Measurements from ENCODE around the gene LIMS3. TPM values are rescaled to one million over a fixed set of nuclear protein-coding genes. Genes with fewer than 3 reads are reported as not detected.
"Not testable (repeated sequence)": the region's sequence is repeated elsewhere in the genome, so short reads cannot be mapped to it uniquely, and the experiment has no call there.

LIMS3 gene
- total RNA-seq, 1 experiment from 2014 or later, result 3.4 TPM

- H3K27me3 ChIP-seq; H3K4me3 ChIP-seq; H3K36me3 ChIP-seq; H3K27ac ChIP-seq; H3K9me3 ChIP-seq (replicated peaks); H3K4me1 ChIP-seq; DNase-seq: not testable (repeated sequence)
These were observed 67.7 kb downstream of the LIMS3 start for GRCh38 chr2:109966107-109966736.

GRCh38 chr2:109966858-109967257 is 68.4 kb downstream of the LIMS3 start:
- H3K4me3 ChIP-seq; H3K4me1 ChIP-seq; H3K36me3 ChIP-seq; H3K9me3 ChIP-seq (replicated peaks); H3K27ac ChIP-seq; H3K27me3 ChIP-seq; DNase-seq: not testable (repeated sequence)

- H3K27ac ChIP-seq; H3K4me3 ChIP-seq; H3K9me3 ChIP-seq (replicated peaks); H3K4me1 ChIP-seq; H3K36me3 ChIP-seq; DNase-seq; H3K27me3 ChIP-seq: not testable (repeated sequence)
These were observed 71.4 kb downstream of the LIMS3 start for GRCh38 chr2:109969864-109970263.

- not testable (repeated sequence) for H3K27me3 ChIP-seq; H3K9me3 ChIP-seq (replicated peaks); H3K36me3 ChIP-seq; DNase-seq; H3K27ac ChIP-seq; H3K4me3 ChIP-seq; H3K4me1 ChIP-seq
These were observed 73.2 kb downstream of the LIMS3 start for GRCh38 chr2:109971710-109972109.

Other genes with a start within 250 kb of the LIMS3 start
- gene RGPD5, start 104.4 kb upstream of the LIMS3 start, total RNA-seq (2014; rRNA removed; shearing (Covaris generic)), result 13.3 and 37.1 TPM in 2 replicates
- gene MALL, start 217.1 kb downstream of the LIMS3 start, total RNA-seq (2014; rRNA removed; shearing (Covaris generic)), result 0.12 TPM in 1 of 2 replicates, not detected in the other

Measured in SJCRH30 (cell line).